Measurements from ENCODE around the gene EIF1B. TPM values are rescaled to one million over a fixed set of nuclear protein-coding genes. Genes with fewer than 3 reads are reported as not detected.

The EIF1B gene
- total and polyA plus RNA-seq, 10 of the 15 experiments (the other 5 are each of a cell fraction or from before 2014, with no cell fraction given) = 15.4 to 75.6 (median 43.2) TPM

DNA sequence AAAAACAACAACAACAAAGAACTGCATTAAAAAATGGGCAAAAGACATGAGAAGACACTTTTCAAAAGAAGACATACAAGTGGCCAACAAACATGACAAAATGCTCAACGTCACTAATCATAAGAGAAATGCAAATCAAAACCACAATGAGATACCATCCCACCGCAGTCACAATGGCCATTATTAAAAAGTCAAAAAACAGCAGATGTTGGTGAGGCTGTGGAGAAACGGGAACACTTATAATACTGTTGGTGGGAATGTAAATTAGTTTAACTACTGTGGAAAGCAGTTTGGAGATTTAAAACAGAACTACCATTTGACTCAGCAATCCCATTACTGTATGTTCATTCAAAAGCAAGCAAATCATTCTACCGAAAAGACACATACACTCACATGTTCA lies 15.1 kb downstream of the EIF1B start (continued):
- TF ChIP-seq, protein P1, sequence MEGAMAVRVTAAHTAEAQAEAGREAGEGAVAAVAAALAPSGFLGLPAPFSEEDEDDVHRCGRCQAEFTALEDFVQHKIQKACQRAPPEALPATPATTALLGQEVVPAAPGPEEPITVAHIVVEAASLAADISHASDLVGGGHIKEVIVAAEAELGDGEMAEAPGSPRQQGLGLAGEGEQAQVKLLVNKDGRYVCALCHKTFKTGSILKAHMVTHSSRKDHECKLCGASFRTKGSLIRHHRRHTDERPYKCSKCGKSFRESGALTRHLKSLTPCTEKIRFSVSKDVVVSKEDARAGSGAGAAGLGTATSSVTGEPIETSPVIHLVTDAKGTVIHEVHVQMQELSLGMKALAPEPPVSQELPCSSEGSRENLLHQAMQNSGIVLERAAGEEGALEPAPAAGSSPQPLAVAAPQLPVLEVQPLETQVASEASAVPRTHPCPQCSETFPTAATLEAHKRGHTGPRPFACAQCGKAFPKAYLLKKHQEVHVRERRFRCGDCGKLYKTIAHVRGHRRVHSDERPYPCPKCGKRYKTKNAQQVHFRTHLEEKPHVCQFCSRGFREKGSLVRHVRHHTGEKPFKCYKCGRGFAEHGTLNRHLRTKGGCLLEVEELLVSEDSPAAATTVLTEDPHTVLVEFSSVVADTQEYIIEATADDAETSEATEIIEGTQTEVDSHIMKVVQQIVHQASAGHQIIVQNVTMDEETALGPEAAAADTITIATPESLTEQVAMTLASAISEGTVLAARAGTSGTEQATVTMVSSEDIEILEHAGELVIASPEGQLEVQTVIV (IDR thresholded peaks at IDR 0.05; ENCODE audit: borderline replicate concordance, partially characterized antibody) = no peak
- TF ChIP-seq RUNX3 (IDR thresholded peaks at IDR 0.05; ENCODE audit: low read length) (peak; percentile 59), IKZF2 (IDR thresholded peaks at IDR 0.05) (peak in 1 of 2 experiments; percentile 44; a peak in 2 of 4 replicates), SMAD1 (IDR thresholded peaks at IDR 0.05; ENCODE audit: low read depth, partially characterized antibody) (no peak), PAX8 (IDR thresholded peaks at IDR 0.05) (no peak), TARDBP (IDR thresholded peaks at IDR 0.05; ENCODE audit: borderline replicate concordance) (no peak), NBN (IDR thresholded peaks at IDR 0.05) (no peak), NFXL1 (IDR thresholded peaks at IDR 0.05; ENCODE audit: borderline replicate concordance) (no peak), SREBF2 (IDR thresholded peaks at IDR 0.05; ENCODE audit: low read length) (no peak), ZNF207 (IDR thresholded peaks at IDR 0.05; ENCODE audit: borderline replicate concordance) (no peak), IRF4 (IDR thresholded peaks at IDR 0.05; ENCODE audit: low read depth, low read length) (0 out of 2 replicates have a peak, but pooled peaks have one; percentile 10), EGR1 (IDR thresholded peaks at IDR 0.05; ENCODE audit: borderline replicate concordance in 1 of 2, low read depth in 2 of 2, low read length in 2 of 2) (no peak), JUND (IDR thresholded peaks at IDR 0.05; ENCODE audit: low read depth, low read length) (no peak), PAX5 (IDR thresholded peaks at IDR 0.05; ENCODE audit: borderline replicate concordance, low read depth, low read length) (0 out of 2 replicates have a peak, but pooled peaks have one; percentile 10)
- TF ChIP-seq, protein P2, sequence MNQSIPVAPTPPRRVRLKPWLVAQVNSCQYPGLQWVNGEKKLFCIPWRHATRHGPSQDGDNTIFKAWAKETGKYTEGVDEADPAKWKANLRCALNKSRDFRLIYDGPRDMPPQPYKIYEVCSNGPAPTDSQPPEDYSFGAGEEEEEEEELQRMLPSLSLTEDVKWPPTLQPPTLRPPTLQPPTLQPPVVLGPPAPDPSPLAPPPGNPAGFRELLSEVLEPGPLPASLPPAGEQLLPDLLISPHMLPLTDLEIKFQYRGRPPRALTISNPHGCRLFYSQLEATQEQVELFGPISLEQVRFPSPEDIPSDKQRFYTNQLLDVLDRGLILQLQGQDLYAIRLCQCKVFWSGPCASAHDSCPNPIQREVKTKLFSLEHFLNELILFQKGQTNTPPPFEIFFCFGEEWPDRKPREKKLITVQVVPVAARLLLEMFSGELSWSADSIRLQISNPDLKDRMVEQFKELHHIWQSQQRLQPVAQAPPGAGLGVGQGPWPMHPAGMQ (IDR thresholded peaks at IDR 0.05; ENCODE audit: borderline replicate concordance) = no peak
- TF ChIP-seq, protein P3, sequence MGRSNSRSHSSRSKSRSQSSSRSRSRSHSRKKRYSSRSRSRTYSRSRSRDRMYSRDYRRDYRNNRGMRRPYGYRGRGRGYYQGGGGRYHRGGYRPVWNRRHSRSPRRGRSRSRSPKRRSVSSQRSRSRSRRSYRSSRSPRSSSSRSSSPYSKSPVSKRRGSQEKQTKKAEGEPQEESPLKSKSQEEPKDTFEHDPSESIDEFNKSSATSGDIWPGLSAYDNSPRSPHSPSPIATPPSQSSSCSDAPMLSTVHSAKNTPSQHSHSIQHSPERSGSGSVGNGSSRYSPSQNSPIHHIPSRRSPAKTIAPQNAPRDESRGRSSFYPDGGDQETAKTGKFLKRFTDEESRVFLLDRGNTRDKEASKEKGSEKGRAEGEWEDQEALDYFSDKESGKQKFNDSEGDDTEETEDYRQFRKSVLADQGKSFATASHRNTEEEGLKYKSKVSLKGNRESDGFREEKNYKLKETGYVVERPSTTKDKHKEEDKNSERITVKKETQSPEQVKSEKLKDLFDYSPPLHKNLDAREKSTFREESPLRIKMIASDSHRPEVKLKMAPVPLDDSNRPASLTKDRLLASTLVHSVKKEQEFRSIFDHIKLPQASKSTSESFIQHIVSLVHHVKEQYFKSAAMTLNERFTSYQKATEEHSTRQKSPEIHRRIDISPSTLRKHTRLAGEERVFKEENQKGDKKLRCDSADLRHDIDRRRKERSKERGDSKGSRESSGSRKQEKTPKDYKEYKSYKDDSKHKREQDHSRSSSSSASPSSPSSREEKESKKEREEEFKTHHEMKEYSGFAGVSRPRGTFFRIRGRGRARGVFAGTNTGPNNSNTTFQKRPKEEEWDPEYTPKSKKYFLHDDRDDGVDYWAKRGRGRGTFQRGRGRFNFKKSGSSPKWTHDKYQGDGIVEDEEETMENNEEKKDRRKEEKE (IDR thresholded peaks at IDR 0.05) = no peak

Data from GM12878 (cell line).